Peyer's patch (tissue), 4 donors: ENCODE results near the gene SYCP2.

Experiments used
- POLR2A ChIP-seq, 2 donors: fragments of 450-650 bp; IDR thresholded peaks; one replicate each; pipeline ENCODE4 v1.5.1; 2017; ENCODE audit warnings: antibody characterized with exemption in 2 of 2, mild to moderate bottlenecking in 2 of 2, moderate library complexity in 2 of 2
- TF ChIP-seq, protein P1 (sequence below), 6 experiments: fragments of 450-650 bp in 4 of 6; fragments of 200-600 bp in 2 of 6; sonication (generic) in 1 of 6; IDR thresholded peaks; one replicate each; pipeline ENCODE4 v1.5.1; 2017 to 2019; ENCODE audit warnings: antibody characterized with exemption in 6 of 6, mild to moderate bottlenecking in 3 of 6, moderate library complexity in 1 of 6

DNA sequence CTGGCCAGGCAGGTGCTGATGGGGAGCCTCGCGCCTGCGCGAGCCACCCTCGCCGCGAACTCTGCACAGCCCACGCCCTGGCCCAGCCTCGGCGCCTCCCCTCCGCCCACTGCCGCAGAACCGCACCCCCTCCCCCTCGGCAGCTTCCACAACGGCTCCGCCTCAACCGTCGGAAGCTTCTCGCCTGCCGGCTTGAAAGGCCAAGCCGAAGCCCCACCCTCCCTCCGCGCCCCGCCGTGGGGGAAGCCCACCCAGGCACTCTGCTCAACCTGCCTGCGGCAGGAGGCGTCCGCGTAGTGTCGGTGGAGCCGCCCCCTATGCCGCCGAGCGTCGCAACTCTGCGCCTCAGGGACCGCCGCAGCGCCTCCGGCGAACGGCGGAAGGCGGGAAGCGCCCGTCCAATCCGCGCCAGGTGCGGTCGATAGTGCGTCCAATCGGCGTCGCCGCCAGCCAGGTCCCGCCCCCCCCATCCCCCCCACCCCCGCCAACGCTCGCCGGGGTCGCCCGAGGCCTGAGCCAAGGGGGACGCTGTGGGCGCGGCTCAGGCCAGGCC lies at the start of gene SYCP2:
- TF ChIP-seq, protein P1, sequence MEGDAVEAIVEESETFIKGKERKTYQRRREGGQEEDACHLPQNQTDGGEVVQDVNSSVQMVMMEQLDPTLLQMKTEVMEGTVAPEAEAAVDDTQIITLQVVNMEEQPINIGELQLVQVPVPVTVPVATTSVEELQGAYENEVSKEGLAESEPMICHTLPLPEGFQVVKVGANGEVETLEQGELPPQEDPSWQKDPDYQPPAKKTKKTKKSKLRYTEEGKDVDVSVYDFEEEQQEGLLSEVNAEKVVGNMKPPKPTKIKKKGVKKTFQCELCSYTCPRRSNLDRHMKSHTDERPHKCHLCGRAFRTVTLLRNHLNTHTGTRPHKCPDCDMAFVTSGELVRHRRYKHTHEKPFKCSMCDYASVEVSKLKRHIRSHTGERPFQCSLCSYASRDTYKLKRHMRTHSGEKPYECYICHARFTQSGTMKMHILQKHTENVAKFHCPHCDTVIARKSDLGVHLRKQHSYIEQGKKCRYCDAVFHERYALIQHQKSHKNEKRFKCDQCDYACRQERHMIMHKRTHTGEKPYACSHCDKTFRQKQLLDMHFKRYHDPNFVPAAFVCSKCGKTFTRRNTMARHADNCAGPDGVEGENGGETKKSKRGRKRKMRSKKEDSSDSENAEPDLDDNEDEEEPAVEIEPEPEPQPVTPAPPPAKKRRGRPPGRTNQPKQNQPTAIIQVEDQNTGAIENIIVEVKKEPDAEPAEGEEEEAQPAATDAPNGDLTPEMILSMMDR (IDR thresholded peaks at IDR 0.05) = no peak
- TF ChIP-seq POLR2A (IDR thresholded peaks at IDR 0.05) = no peak
